HG03442 (cell line): ENCODE measurements around the gene PRRT1B.
A peak's percentile ranks its signal among the peaks of the same experiment; 100 is the strongest.

Experiments
- ATAC-seq: cut with Tn5 transposase; IDR thresholded peaks from one replicate; pipeline ENCODE4 v1.9.1; 2021; ENCODE audit warnings: mild to moderate bottlenecking, moderate library complexity; ENCODE audit not compliant: unreplicated experiment

PRRT1B gene

DNA sequence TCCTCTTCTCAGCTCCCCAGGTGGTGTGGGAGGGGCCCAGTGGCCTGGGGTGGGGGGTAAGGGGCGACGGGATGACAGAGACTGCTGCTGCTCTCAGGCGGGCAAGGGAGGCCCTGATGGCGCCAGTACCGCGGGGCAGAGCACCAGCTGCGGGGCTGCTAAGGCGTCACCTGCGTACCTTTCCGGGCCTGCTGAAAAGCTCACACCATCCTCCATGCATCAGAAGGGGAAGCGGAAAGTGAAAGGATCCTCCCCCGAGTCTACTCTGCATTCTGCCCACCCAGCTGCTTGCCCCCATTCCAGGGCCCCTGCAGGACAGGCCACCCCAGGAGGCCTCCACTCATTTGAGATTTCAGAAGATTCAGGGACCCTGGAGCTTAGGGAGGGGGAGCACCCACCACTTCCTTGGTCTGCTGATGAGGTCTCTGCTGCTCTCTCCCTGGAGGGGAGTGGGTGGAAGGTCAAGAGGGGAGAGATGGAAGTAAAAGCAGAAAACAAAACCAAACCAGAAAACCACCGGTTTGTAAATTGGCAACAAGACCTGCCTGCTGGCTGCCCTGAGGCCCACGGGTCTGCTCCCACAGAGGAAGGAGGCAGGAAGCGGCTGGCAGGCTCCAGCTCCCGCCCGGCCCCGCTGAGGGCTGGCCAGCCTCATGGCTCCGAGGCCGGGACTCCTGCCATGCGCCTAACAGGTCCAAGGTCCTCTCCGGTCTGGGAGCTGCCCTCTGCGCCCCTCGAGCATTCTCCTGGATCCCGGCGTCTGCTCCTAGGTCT lies 33.6 kb downstream of the PRRT1B start:
- ATAC-seq = no peak

DNA sequence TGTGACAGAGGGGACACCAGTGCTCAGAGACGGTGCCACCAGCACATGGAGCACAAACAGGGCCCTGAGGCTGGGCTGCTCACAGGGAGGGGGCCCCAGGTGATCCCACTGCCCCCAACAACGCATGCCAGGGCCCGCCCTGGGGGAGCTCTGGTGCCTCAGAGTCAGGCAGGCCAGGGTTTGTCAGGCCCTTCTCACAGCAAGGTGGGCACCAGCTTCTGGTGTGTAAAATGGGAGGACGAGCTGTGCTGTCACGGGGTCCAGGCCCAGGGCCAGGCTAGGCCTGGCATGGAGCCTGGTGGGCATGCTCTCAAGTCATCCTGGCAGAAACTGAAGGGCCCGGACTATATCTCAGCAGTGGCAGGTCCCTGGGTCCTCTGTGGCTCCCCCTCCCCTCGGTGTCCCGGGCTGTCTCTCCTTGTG lies 34.5 kb downstream of the PRRT1B start:
- no peak for ATAC-seq

DNA sequence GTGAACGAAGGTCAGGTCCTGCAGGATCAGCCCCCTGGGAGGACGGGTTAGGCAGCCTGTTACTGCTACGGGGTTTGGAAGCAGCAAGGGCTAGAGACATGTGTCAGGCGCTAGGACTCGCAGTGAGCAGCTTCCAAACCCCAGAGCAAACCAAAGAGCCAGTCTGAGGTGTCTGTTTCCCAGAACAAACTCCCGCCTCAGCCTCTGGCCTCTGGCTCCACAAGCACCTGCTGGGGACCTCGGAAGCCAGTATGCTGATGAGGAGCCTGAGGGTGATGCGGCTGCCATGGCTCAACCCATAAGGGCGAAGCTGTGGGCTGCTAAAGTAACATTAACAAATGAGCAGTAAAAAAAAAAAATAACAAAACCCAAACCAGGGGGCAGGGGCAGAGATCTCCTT lies 35.0 kb downstream of the PRRT1B start:
- no peak for ATAC-seq

DNA sequence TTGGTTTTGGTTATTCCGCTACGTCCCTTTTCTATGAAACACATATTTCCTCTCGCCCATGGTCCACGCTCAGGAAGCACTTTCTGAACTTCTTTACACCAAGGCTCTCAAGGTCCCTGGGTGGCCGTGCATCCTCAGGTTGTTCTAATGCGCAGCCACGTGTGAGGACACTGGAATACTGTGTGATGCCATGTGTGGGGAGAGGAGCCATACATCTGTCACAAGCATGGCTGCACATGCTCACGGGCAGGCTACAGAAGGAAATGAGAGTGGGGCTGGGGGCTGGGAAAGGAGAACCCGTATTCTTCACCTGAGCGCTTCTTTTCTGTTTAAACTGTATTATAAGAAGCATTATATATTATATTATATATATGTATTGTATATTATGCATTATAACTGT lies 36.7 kb downstream of the PRRT1B start:
- no peak for ATAC-seq

DNA sequence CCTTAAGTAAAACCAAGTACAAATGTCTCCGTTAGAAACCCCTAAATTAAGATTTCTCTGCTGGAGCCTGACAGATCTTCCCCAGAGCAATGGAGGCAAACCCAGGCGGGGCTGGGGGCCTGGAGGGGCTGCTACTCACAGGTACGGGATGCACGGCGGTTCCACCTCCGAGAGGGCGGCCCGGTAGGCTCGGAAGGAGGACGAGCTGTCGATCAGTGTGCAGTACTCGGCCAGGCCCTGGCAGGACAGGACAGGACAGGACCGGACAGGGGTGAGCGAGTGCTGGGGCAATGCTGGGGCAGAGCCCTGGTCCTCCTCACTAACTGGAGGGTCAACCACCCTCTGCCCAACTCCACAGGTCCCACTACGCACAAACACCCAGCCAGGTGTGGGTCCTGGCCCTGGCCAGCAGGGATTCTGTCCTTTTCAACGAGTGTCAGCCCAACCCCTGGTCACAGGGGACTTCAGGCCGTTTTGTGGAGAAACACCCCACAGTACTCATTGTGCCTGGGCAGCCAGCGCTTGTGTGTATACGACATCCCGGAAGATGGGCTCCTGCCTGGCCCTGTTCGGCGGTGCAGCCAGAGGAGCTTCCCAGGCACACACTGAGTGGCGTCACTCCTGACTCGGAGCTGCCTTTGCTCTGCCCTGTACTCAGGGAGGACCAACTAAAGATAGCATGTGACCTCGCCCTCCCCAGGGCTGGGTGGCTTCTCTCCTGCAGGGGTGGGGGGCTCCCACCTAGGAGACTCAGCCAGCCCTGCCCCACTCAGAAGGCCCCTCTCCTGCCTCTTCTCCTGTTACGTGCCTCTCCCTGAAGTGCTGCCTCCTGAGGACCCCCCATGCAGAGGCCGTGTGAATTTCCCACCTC lies 37.4 kb downstream of the PRRT1B start:
- no peak for ATAC-seq

DNA sequence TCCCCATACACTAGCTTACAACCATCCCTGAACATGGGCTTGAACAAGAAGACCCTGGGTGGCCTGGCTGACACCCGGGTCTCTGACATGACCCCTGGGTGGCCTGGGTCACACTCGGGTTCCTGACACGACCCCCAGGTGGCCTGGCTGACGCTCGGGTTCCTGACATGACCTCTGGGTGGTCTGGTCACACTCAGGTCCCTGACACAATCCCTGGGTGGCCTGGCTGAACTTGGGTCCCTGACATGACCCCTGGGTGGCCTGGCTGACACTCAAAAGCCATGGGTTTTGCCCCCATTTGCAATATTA lies 38.0 kb downstream of the PRRT1B start:
- ATAC-seq = no peak

DNA sequence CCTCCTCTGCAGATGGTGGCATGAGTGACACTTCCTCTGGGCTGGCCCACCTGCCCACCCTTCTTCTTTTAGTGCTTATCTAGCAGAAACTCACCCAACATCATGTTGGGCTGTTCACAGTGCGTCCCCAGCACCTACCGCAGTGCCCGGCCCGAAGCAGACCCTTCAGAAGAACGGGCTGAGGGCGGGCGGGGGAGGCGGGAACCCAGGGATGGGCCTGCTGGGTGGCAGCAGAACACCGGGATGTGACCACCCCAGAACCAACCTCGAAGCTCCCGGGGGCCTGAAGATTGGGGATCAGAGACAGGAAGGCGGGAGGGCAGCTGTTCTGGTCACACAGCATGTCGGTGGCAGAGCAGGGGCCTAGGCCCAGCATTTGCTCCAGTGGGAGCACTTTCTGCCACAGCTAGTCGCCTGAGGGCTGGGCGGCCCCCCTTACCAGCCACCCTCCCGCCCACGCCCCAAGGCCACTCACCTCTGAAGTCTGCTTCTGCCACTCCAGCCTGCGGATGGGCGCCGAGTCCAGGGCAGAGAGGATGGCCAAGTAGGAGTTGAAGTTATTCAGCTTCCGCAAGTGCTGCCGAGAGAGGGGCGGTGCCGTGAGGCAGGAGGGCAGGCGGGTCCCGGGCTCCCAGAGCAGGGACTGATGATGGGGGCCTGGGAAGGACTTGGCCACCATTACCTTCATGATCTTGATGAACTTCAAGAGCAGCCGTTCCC lies 38.7 kb downstream of the PRRT1B start:
- ATAC-seq = no peak

DNA sequence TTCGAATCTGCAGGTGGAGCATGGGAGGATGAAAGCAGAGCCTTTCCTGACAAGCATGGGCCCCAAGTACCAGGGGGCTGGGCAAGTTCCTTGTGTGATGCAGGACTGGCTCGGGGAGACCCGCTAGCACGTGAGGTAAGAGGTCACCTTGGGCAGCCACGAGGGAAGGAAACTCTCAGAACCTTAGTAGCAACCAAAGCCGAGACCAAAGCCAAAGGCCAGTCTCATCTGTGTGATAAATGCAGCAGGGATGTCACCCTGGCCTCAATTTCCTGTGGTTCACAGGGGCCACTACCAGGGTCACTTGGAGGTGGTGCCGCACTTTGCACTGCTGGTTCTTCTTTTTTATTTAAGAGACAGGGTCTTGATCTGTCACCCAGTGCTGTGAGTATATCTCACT lies 39.5 kb downstream of the PRRT1B start:
- no peak for ATAC-seq

DNA sequence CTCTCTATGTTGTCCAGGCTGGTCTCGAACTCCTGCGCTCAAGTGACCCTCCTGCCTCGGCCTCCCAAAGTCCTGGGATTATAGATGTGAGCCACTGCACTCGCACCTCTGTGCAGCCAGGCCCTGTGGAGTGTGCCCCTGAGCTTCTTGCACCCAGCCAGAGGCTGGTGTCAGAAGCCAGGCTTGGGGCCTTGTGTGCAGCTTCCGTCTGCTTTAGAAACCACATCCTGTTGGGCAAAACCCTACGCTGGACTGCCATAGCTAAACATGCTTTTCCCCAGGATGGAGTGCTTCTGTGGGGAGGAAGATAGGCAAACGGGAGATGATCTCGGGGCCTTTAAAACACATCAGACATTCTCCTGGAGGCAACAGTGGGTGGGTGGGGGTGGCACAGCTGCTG lies 40.1 kb downstream of the PRRT1B start:
- ATAC-seq = no peak

DNA sequence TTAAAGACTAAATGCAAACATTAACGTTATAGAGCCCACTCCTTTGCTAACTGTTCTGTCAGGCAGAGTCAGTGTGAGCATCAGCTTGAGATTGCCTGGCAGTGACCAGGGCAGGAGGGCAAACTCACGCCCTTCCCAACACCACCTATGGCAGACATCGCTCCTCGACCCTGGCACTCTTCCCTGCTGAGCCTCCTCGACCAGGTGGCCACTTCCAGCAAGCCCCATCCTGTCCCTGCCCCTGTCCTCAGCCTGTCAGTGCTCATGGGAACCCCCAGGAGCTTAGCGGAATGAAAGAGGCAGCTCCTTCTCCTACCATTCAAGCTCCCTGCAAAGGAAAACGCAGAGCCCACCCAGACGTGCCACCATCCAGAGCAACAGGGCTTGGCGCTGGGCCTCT lies 42.0 kb downstream of the PRRT1B start:
- no peak for ATAC-seq

DNA sequence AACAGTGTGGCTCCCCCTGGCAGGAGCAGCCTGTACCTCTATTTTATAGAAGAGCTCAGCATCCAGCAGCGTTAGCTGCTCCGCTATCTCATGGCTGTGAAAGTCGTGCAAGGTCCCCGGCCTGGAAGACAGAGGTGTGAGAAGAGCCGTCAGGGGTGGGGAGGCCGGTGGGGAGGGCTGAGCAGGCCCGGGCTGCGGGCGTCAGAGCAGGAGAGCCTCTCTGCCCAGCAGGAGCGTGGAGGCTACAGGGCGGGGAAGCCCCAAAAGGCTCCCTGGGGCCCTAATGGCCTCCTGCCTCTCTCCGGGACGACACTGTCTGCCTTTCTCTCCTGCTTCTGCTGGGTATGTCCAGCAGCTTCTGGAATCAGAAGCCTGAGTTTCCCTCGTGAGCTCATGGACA lies 42.6 kb downstream of the PRRT1B start:
- no peak for ATAC-seq

DNA sequence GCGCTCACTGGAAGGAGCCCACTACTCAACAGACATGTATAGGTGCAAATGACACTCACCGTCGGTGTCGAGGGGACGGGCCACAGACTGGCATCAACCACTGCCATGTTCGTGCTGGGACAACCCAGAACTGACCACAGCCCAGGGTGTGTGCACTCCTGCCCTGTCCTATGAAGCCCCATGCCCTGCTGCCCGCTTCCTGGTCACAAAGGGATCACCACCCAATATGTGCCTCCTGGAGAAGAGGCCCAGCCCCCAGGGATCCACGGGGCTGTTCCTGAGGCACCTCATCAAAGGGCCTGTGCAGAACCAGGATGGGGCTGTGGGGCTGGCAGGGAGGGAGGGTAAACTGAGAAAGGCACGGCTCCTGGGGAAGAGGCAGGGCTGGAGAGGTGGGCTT lies 43.1 kb downstream of the PRRT1B start:
- no peak for ATAC-seq

DNA sequence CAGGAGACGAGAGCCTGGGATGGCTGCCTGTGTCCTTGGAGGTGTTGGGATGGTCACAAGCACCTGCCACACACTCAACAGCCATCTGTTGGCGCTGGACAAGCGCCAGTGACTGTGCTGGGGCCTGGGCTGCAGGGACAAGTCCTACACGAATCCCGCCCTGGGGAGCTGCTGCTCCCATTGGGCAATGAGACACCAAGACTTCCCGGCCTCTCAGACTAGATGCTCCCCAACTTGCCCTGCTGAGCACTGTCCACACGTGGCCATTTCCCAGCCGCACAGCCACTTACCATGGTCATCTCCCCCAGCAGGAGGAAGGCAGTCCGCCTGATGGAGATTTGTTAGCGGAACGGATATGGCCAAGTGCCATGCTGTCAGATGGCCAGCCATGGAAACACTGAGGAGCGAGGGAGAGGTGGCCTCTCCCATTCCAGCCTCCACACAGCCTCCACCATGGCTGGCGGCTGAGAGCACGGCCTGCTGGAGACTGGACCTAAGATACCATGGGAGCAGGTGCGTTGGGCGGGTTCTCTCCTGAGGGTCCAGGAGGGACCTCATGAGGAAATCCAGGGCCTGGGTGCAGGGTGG lies 43.9 kb downstream of the PRRT1B start:
- ATAC-seq = no peak

DNA sequence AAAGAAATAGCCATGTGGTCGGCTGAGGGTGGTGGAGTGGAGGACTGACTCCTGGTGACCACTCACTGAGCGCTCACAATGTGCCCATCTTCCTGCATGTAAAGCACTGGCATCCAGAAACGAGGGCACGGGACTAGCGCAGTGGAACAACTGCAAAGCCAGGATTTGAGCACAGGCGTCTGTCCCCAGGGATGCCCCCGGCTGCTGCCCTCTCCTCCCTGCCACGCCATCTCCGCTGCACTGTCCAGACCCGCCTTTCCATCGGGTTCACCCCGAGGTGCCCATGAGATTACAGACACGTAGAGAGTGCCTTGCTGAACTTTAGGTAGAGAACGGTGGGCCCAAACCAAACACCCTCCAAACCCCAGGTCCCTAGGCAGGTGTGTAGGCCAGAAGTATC lies 44.7 kb downstream of the PRRT1B start:
- no peak for ATAC-seq

DNA sequence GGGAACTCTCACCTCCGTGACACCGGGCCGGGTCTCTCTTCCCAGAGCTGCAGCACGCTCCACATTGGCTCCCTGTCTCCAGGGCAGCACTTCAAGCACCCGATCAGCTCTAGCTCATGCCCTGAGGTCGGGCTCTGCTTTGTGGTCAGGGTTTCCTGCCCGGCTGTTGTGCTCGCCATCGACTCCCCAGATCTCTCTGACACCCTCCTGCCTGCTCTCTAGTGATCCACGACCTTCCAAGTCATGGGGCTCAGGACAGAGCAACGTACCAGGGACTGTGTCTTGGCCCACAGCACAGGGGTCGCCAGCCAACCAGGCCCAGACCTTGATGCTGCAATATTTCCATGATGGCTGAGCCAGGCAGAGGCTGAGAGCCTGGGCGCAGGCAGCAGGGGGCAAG lies 45.1 kb downstream of the PRRT1B start:
- no peak for ATAC-seq

DNA sequence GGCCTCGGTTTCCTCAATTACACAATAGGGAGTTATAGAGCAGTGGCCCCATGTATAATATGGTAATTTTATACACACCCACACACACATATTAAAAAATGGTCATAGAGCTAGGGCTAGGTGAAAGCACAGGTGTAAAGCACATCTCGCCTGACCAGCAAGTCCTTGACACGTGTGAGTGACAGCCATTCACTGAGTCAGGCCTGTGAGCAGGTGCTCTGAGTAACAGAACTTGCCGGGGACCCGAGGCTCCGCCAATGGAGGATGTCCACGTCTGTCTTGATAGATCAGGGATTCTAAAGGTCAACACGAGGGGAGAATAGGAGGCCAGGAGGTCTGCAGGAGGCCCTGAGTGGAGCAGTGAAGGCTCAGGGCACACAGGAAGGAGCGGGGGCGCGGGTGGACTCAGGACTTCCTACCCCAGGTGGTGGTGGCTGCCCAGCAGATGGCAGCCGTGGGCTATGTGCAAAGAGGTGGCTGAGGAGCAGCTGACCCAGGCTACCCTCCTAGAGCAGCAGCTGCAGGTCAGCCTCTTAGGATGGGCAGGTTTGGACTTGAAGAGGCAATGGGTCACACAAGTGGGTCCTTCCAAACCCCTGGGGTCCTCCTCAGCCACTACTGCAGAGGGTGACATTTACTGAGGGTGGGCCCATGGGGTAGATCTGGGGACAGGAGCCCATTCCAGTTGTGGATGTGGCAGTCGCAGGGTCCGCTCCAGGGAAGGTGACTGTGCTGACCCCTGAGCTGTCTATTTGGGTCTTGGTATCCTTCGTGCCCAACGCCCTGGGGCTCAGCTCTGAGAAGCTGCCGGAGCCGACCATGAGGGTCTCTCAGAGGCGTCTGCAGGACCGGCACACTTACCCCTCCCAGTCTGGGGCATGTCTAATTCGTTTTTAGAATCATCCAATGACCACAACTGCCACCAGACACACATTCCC lies 45.9 kb downstream of the PRRT1B start:
- ATAC-seq = peak; percentile 63

DNA sequence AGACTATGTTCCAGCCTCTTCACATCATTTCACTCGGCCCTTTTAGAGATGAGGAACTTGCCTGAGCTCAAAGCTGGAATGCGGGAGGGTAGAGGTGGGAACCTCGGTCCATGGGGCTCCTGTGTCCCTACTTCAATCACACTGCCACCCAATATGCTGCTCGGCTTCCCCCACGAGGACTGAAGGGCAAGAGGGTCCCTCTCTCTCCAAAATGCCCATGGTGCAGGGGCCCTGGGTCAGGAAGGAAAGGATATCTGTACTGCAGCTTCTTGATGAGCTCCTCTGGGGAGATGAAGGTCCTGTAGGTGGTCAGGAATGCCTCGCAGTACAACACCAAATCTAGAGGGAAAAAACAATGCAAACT lies 46.5 kb downstream of the PRRT1B start:
- no peak for ATAC-seq

DNA sequence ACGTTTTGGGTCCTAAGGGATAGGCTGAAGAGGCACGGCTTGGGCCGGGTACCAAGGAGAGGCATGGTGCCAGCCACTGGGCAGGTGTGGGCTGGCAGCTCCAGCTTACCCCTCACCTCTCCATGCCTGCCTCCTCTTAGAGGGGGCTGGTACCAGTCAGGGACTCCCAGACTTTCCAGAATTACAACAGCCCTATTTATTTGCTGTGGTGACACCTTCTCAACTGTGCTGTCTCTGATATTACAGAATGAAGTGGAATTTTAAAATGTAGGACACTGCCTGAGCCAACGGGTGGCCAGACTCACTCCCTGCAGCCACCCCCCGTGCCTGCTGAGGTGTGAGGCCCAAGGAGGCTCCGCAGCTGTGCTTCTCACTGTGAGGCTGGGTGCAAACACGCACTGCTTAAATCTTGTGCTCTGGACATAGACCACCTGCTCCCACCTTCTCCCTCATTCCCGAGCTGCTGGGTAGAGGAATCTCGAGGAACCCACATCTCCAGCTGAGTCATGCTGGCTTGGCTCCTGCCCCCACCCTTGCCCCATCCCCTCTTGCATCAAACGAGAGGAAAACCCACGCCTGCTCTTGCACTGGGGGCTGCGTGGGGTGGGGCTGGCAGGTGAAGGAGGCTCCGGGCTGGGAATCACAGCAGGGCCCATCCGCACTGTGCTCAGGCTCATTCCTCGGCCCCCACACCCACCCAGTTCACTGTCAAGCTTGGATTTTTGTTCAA lies 47.9 kb downstream of the PRRT1B start:
- no peak for ATAC-seq

DNA sequence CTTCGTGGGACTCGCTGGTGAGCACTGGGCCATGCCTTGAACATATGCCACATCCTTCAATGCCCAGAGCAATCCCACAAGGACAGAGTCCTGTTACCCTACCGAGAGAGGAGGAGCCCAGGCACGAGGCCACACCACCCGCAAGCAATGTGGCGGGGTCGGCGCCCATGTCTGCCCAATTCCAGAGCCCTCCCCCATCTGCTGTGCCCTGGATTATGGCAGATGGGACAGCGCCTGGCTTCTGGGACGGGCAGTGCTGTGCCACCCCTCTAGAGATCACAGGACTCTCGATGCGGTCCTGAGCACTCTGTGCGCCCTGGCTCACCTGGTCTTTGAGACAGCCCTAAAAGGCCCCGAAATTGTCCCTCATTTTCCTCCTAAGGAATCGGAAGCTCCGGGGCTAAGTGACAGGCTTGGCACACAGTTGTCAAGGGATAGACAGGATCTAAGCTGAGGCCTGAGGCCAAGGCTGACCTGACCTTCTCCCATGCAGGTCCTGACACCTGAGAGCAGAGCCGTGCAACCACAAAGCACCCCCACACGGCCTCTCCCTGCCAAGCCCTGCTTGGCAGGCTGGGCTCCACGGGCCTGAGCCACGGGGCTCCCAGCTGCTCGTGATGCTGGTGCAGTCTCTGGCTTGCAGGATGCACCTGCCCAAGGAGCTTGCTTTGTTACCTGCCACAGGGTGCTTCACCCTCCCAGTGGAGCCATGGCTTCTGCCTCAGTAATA lies 48.8 kb downstream of the PRRT1B start:
- no peak for ATAC-seq
